ENCODE data around the gene CDC42BPB. TPM values are rescaled to one million over a fixed set of nuclear protein-coding genes. Genes with fewer than 3 reads are reported as not detected.
A peak's percentile ranks its signal among the peaks of the same experiment; 100 is the strongest.

Gene CDC42BPB
- polyA plus RNA-seq, 1 donor (not counting 4 experiments of a cell fraction or from before 2014, with no cell fraction given) = 41.3 TPM

DNA sequence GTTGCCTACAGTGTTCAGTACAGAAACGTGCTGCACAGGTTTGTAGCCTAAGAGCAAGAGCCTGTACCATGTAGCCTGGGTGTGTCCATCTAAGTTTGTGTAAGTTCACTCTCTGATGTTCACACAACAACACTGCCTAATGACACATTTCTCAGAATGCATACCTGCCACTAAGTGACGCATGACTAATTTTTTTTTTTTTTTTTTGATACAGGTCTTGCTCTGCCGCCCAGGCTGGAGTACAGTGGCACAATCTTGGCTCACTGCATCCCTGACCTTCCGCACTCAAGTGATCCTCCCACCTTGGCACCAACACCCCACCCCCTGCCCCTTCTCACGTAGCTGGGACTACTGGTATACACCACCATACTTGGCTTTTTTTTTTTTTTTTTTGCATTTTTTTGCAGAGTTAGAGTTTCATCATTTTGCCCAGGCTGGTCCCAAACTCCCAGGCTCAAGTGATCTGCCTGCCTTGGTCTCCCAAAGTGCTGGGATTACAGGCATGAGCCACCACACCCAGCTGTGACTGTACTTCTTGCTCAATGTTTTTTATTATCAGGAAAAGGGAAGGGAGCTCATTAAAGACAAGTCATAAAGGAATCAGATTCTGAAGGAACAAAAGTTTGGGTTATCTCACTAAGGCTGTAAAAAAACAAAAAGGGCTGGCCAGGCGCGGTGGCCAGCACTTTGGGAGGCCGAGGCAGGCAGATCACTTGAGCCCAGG lies 10.0 kb upstream of the CDC42BPB start:
- peaks cover 17% of the 10 kb centered on the region for H3K4me1 ChIP-seq (ENCODE audit: control insufficient read depth, extremely low read depth, insufficient read depth, low read length)
- dilution Hi-C loops (cut with MboI; ENCODE audit: extremely low pct_ligation_motif_present, low sequenced_read_pairs) = no loop called here
- TF ChIP-seq EZH2 (IDR thresholded peaks at IDR 0.05; ENCODE audit: low read length) = no peak
- TF ChIP-seq, protein P1, sequence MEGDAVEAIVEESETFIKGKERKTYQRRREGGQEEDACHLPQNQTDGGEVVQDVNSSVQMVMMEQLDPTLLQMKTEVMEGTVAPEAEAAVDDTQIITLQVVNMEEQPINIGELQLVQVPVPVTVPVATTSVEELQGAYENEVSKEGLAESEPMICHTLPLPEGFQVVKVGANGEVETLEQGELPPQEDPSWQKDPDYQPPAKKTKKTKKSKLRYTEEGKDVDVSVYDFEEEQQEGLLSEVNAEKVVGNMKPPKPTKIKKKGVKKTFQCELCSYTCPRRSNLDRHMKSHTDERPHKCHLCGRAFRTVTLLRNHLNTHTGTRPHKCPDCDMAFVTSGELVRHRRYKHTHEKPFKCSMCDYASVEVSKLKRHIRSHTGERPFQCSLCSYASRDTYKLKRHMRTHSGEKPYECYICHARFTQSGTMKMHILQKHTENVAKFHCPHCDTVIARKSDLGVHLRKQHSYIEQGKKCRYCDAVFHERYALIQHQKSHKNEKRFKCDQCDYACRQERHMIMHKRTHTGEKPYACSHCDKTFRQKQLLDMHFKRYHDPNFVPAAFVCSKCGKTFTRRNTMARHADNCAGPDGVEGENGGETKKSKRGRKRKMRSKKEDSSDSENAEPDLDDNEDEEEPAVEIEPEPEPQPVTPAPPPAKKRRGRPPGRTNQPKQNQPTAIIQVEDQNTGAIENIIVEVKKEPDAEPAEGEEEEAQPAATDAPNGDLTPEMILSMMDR (optimal IDR thresholded peaks at IDR 0.05 in 1 of 3, IDR thresholded peaks at IDR 0.05 in 1 of 3, conservative IDR thresholded peaks at IDR 0.05 in 1 of 3; ENCODE audit: extremely low read depth in 1 of 3, insufficient read depth in 2 of 3, low read length in 3 of 3) = no peak
- peak; percentile 79 for FAIRE-seq
- no peaks in the 10 kb centered on the region for H4K20me1 ChIP-seq (ENCODE audit: control insufficient read depth, extremely low read depth, insufficient read depth, low read length)
- H3K36me3 ChIP-seq (ENCODE audit: control insufficient read depth in 2 of 2, extremely low read depth in 1 of 2, insufficient read depth in 2 of 2, low read length in 2 of 2) = no peaks in the 10 kb centered on the region
- peak overlapping the region; percentile 47 for H3K4me2 ChIP-seq (ENCODE audit: control insufficient read depth, extremely low read depth, insufficient read depth, low read depth, low read length)
- H3K9me3 ChIP-seq (ENCODE audit: control insufficient read depth, low read depth, low read length) = no peaks in the 10 kb centered on the region
- peak overlapping the region; percentile 40 for H3K9ac ChIP-seq (ENCODE audit: control insufficient read depth, extremely low read depth, insufficient read depth, low read length)
- no peaks in the 10 kb centered on the region for H3K79me2 ChIP-seq (ENCODE audit: control insufficient read depth, insufficient read depth, low read length)
- no peak overlapping the region for H3K4me3 ChIP-seq (ENCODE audit: control insufficient read depth in 2 of 3, extremely low read depth in 1 of 3, insufficient read depth in 2 of 3, low read depth in 1 of 3, low read length in 3 of 3)
- H3K27ac ChIP-seq (ENCODE audit: control insufficient read depth, insufficient read depth, low read length) = peak overlapping the region; percentile 39
- H3K27me3 ChIP-seq (ENCODE audit: control insufficient read depth, extremely low read depth, insufficient read depth, low read length) = no peaks in the 10 kb centered on the region
- H2AFZ ChIP-seq (ENCODE audit: control insufficient read depth, low read length) = no peak overlapping the region
- DNase-seq (ENCODE audit: low read depth, low spot score) = no peak
- no peaks in the 10 kb centered on the region for H3K9me1 ChIP-seq (ENCODE audit: control insufficient read depth, extremely low read depth, insufficient read depth, low read length)

DNA sequence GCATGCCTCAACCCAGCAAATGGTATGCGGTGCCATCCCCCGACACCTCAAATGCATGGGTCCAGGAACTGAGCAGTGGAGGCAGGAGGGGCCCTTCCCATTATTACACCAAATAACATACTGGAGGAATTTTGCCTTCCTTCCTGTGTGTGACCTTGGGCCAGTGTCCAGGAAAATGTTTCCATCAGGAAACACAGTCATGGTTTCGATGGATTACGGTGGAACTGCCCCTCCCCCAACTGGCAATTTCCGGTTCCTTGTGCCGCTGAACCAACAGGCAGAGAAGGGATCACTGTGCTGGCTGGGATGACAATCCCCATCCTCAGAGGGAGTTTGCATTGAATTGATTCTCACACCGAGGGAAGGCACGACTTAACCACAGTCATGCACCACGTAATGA lies 9.1 kb upstream of the CDC42BPB start:
- Histone ChIP-seq H3K9ac (ENCODE audit: control insufficient read depth, extremely low read depth, insufficient read depth, low read length) (no peak overlapping the region), H3K79me2 (ENCODE audit: control insufficient read depth, insufficient read depth, low read length) (no peaks in the 10 kb centered on the region), H3K27me3 (ENCODE audit: control insufficient read depth, extremely low read depth, insufficient read depth, low read length) (no peaks in the 10 kb centered on the region), H3K27ac (ENCODE audit: control insufficient read depth, insufficient read depth, low read length) (no peak overlapping the region), H3K9me1 (ENCODE audit: control insufficient read depth, extremely low read depth, insufficient read depth, low read length) (no peaks in the 10 kb centered on the region), H3K4me1 (ENCODE audit: control insufficient read depth, extremely low read depth, insufficient read depth, low read length) (peaks cover 17% of the 10 kb centered on the region), H4K20me1 (ENCODE audit: control insufficient read depth, extremely low read depth, insufficient read depth, low read length) (no peaks in the 10 kb centered on the region), H3K4me2 (ENCODE audit: control insufficient read depth, extremely low read depth, insufficient read depth, low read depth, low read length) (no peak overlapping the region), H3K36me3 (ENCODE audit: control insufficient read depth in 2 of 2, extremely low read depth in 1 of 2, insufficient read depth in 2 of 2, low read length in 2 of 2) (no peaks in the 10 kb centered on the region), H3K9me3 (ENCODE audit: control insufficient read depth, low read depth, low read length) (no peaks in the 10 kb centered on the region), H3K4me3 (ENCODE audit: control insufficient read depth in 2 of 3, extremely low read depth in 1 of 3, insufficient read depth in 2 of 3, low read depth in 1 of 3, low read length in 3 of 3) (no peak overlapping the region), H2AFZ (ENCODE audit: control insufficient read depth, low read length) (no peak overlapping the region)
- dilution Hi-C loops (cut with MboI; ENCODE audit: extremely low pct_ligation_motif_present, low sequenced_read_pairs) = no loop called here
- FAIRE-seq (no peak), DNase-seq (ENCODE audit: low read depth, low spot score) (no peak)
- no peak for TF ChIP-seq EZH2 (IDR thresholded peaks at IDR 0.05; ENCODE audit: low read length)
- TF ChIP-seq, protein P1 (optimal IDR thresholded peaks at IDR 0.05 in 1 of 3, IDR thresholded peaks at IDR 0.05 in 1 of 3, conservative IDR thresholded peaks at IDR 0.05 in 1 of 3; ENCODE audit: extremely low read depth in 1 of 3, insufficient read depth in 2 of 3, low read length in 3 of 3) = no peak
